MM.1S (cell line): ENCODE data around the gene GJA4.

Experiments used
- EZH2 ChIP-seq: fragments of 300-600 bp; sonication (generic); optimal IDR thresholded peaks from 2 replicates; pipeline ENCODE3; 2017; ENCODE audit warnings: low read depth, mild to moderate bottlenecking, antibody characterized with exemption, low read length, mixed read lengths
- TF ChIP-seq, protein P1 (sequence below): fragments of 300-600 bp; sonication (generic); IDR thresholded peaks from 2 replicates; pipeline ENCODE4 v1.5.1; 2016; ENCODE audit warnings: antibody characterized with exemption, low read length, mixed read lengths

- TF ChIP-seq, protein P1, sequence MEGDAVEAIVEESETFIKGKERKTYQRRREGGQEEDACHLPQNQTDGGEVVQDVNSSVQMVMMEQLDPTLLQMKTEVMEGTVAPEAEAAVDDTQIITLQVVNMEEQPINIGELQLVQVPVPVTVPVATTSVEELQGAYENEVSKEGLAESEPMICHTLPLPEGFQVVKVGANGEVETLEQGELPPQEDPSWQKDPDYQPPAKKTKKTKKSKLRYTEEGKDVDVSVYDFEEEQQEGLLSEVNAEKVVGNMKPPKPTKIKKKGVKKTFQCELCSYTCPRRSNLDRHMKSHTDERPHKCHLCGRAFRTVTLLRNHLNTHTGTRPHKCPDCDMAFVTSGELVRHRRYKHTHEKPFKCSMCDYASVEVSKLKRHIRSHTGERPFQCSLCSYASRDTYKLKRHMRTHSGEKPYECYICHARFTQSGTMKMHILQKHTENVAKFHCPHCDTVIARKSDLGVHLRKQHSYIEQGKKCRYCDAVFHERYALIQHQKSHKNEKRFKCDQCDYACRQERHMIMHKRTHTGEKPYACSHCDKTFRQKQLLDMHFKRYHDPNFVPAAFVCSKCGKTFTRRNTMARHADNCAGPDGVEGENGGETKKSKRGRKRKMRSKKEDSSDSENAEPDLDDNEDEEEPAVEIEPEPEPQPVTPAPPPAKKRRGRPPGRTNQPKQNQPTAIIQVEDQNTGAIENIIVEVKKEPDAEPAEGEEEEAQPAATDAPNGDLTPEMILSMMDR: no peak
- TF ChIP-seq EZH2: no peak
Observed at GRCh38 chr1:34762474-34763141, 30.2 kb upstream of the GJA4 start.
